ENCODE data around the gene PALLD. TPM values are rescaled to one million over a fixed set of nuclear protein-coding genes. Genes with fewer than 3 reads are reported as not detected.

The PALLD gene
- total RNA-seq, 1 experiment from 2014 or later, result 23.7 TPM

DNA sequence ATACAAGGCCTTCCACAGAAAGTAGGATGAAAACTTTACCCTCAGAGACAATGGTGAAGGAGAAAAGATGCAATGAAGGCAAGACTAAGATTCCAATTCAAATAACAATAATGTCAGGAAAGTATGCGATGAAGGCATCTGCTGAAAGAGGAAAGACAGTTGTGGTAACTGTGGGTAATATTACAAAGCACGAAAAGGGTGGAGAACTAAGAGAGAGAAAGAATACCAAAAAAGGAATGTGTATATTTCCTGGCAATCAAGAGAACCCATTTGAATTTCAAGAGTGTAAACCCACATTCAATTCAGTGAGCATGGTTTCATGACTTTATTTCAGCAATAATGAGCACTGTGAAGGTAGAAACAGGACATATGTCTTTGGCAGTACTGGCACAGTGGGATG is 225.5 kb downstream of the PALLD start (continued):
- TF ChIP-seq, protein P1, sequence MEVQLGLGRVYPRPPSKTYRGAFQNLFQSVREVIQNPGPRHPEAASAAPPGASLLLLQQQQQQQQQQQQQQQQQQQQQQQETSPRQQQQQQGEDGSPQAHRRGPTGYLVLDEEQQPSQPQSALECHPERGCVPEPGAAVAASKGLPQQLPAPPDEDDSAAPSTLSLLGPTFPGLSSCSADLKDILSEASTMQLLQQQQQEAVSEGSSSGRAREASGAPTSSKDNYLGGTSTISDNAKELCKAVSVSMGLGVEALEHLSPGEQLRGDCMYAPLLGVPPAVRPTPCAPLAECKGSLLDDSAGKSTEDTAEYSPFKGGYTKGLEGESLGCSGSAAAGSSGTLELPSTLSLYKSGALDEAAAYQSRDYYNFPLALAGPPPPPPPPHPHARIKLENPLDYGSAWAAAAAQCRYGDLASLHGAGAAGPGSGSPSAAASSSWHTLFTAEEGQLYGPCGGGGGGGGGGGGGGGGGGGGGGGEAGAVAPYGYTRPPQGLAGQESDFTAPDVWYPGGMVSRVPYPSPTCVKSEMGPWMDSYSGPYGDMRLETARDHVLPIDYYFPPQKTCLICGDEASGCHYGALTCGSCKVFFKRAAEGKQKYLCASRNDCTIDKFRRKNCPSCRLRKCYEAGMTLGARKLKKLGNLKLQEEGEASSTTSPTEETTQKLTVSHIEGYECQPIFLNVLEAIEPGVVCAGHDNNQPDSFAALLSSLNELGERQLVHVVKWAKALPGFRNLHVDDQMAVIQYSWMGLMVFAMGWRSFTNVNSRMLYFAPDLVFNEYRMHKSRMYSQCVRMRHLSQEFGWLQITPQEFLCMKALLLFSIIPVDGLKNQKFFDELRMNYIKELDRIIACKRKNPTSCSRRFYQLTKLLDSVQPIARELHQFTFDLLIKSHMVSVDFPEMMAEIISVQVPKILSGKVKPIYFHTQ (CRISPR knock-in tag; IDR thresholded peaks at IDR 0.05), result no peak
- TF ChIP-seq, protein P2, sequence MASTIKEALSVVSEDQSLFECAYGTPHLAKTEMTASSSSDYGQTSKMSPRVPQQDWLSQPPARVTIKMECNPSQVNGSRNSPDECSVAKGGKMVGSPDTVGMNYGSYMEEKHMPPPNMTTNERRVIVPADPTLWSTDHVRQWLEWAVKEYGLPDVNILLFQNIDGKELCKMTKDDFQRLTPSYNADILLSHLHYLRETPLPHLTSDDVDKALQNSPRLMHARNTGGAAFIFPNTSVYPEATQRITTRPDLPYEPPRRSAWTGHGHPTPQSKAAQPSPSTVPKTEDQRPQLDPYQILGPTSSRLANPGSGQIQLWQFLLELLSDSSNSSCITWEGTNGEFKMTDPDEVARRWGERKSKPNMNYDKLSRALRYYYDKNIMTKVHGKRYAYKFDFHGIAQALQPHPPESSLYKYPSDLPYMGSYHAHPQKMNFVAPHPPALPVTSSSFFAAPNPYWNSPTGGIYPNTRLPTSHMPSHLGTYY (CRISPR knock-in tag; IDR thresholded peaks at IDR 0.05), result no peak
- TF ChIP-seq ZNF263 (CRISPR knock-in tag; IDR thresholded peaks at IDR 0.05; ENCODE audit: low read depth), result no peak

DNA sequence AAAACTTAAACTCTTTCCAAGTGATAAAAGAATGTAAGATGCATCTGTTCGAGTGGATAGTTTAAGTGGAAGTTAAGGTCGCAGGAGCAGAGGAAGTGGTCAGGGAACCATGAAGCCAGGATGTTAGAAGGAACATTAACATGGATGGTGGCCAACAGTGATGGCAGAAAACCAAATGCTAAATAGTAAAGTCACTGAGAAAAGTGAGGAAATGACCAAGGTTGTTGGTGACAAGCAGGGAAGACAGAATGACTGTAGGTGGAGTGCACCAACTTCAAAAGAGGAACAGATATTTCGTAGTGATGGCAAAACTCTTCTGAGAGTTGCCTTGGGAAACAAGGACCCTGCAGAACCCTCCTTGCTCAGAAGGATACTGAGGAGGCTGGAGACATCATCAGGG is 226.2 kb downstream of the PALLD start:
- peaks cover 18% of the 10 kb centered on the region for H3K36me3 Mint-ChIP-seq
- TF ChIP-seq RORB (CRISPR knock-in tag; IDR thresholded peaks at IDR 0.05) (no peak), PRRX2 (CRISPR knock-in tag; IDR thresholded peaks at IDR 0.05) (no peak), GRHL2 (CRISPR knock-in tag; IDR thresholded peaks at IDR 0.05; ENCODE audit: insufficient replicate concordance, severe bottlenecking) (no peak), FOXP1 (CRISPR knock-in tag; IDR thresholded peaks at IDR 0.05; ENCODE audit: borderline replicate concordance) (no peak), GABPB1 (CRISPR knock-in tag; IDR thresholded peaks at IDR 0.05) (no peak), ZNF263 (CRISPR knock-in tag; IDR thresholded peaks at IDR 0.05; ENCODE audit: low read depth) (no peak), CBFB (CRISPR knock-in tag; IDR thresholded peaks at IDR 0.05; ENCODE audit: low read depth) (no peak), IRF2 (CRISPR knock-in tag; IDR thresholded peaks at IDR 0.05; ENCODE audit: borderline replicate concordance, low read depth) (no peak), CREM (CRISPR knock-in tag; IDR thresholded peaks at IDR 0.05) (no peak), ZNF121 (CRISPR knock-in tag; IDR thresholded peaks at IDR 0.05) (no peak), ZNF317 (CRISPR knock-in tag; IDR thresholded peaks at IDR 0.05; ENCODE audit: borderline replicate concordance, low read depth) (no peak), MYBL2 (CRISPR knock-in tag; IDR thresholded peaks at IDR 0.05) (no peak), ZNF416 (CRISPR knock-in tag; IDR thresholded peaks at IDR 0.05) (no peak), SOX15 (CRISPR knock-in tag; IDR thresholded peaks at IDR 0.05) (no peak), EMX1 (CRISPR knock-in tag; IDR thresholded peaks at IDR 0.05) (no peak), SMAD4 (CRISPR knock-in tag; IDR thresholded peaks at IDR 0.05) (no peak), KAT7 (CRISPR knock-in tag; IDR thresholded peaks at IDR 0.05; ENCODE audit: borderline replicate concordance) (no peak)
- TF ChIP-seq, protein P3, sequence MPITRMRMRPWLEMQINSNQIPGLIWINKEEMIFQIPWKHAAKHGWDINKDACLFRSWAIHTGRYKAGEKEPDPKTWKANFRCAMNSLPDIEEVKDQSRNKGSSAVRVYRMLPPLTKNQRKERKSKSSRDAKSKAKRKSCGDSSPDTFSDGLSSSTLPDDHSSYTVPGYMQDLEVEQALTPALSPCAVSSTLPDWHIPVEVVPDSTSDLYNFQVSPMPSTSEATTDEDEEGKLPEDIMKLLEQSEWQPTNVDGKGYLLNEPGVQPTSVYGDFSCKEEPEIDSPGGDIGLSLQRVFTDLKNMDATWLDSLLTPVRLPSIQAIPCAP (CRISPR knock-in tag; IDR thresholded peaks at IDR 0.05), result no peak
- TF ChIP-seq, protein P4, sequence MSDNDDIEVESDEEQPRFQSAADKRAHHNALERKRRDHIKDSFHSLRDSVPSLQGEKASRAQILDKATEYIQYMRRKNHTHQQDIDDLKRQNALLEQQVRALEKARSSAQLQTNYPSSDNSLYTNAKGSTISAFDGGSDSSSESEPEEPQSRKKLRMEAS (CRISPR knock-in tag; IDR thresholded peaks at IDR 0.05), result no peak
- TF ChIP-seq, protein P5, sequence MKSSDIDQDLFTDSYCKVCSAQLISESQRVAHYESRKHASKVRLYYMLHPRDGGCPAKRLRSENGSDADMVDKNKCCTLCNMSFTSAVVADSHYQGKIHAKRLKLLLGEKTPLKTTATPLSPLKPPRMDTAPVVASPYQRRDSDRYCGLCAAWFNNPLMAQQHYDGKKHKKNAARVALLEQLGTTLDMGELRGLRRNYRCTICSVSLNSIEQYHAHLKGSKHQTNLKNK (CRISPR knock-in tag; IDR thresholded peaks at IDR 0.05), result no peak
- peaks cover 26% of the 10 kb centered on the region for H3K9me3 Mint-ChIP-seq
- no peak for ATAC-seq
- H3K4me1 Mint-ChIP-seq, result peaks cover 10% of the 10 kb centered on the region
- ChIA-PET CTCF (no interaction called here), POLR2A (no interaction called here)
- H3K27ac Mint-ChIP-seq, result no peak overlapping the region
- no peak for DNase-seq (ENCODE audit: low spot score)
- no peaks in the 10 kb centered on the region for H3K27me3 Mint-ChIP-seq (ENCODE audit: low read depth)
- H3K4me3 Mint-ChIP-seq, result no peak overlapping the region

Data from WTC11 (cell line).